SU-DHL-6 (cell line): ENCODE measurements around the gene POU4F1.

Experiments
- EZH2phosphoT487 ChIP-seq: fragments of 200-600 bp; sonication (generic), shearing (Covaris generic); conservative IDR thresholded peaks from 2 replicates; pipeline ENCODE4 v1.6.1; 2018; ENCODE audit warnings: mild to moderate bottlenecking, antibody characterized with exemption, low read length, moderate library complexity, mixed read lengths
- TF ChIP-seq, protein P1 (sequence below): fragments of 200-600 bp; sonication (generic); IDR thresholded peaks from one replicate; pipeline ENCODE4 v1.5.1; 2017; ENCODE audit warnings: antibody characterized with exemption, mild to moderate bottlenecking, low read length, moderate library complexity; ENCODE audit not compliant: insufficient read depth, poor library complexity, severe bottlenecking

DNA sequence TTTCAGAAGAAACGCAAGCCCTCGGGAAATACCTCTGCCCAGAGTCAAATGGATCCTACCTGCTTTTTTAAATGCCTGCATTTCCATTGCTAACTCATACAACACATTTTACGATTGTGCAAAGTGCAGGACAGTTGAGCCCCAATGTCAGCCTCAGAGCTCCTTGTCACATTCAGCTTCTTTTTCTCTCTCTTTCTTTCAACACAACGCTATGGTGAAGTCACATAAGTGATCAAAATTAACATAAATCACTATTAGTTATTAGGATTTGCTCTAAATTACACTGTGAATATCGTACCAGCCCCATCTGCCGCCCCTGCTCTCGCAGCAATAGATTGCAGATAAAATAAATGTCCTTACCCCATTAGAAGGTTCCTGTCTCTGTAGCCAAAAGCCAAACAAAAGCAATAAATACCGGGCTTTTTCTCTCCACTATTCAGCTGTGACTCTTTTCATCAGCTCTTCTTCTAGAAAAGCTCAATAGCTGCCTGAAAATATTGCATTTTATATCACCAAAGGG lies 8.8 kb downstream of the POU4F1 start:
- TF ChIP-seq, protein P1, sequence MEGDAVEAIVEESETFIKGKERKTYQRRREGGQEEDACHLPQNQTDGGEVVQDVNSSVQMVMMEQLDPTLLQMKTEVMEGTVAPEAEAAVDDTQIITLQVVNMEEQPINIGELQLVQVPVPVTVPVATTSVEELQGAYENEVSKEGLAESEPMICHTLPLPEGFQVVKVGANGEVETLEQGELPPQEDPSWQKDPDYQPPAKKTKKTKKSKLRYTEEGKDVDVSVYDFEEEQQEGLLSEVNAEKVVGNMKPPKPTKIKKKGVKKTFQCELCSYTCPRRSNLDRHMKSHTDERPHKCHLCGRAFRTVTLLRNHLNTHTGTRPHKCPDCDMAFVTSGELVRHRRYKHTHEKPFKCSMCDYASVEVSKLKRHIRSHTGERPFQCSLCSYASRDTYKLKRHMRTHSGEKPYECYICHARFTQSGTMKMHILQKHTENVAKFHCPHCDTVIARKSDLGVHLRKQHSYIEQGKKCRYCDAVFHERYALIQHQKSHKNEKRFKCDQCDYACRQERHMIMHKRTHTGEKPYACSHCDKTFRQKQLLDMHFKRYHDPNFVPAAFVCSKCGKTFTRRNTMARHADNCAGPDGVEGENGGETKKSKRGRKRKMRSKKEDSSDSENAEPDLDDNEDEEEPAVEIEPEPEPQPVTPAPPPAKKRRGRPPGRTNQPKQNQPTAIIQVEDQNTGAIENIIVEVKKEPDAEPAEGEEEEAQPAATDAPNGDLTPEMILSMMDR: no peak
- TF ChIP-seq EZH2phosphoT487: no peak
